ENCODE results near the gene PARD3. TPM values are rescaled to one million over a fixed set of nuclear protein-coding genes. Genes with fewer than 3 reads are reported as not detected.

PARD3 gene
- total and polyA plus RNA-seq, 2 experiments from 2014 or later: 6.3 to 21.2 TPM

DNA sequence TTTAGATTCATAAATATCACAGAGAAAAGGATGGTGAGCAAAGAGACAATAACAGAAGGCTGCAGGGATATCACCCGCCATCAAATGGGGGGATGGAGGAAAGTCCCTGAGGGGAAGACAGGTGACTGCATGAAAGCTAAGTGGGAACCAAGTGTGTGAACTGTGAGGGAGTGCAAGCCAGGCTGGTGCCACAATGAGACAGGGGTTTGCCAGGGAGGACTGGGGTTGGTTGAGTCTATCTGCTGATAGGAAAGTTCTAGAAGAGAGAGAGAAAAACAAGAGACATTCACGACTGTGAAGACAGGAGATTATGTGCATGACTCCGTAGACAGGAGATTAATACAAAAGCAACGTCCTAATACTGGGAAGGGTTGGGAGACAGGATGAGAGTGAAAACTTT is 376.4 kb downstream of the PARD3 start:
- H3K4me2 ChIP-seq (ENCODE audit: unreplicated experiment): peak overlapping the region; percentile 17
- TF ChIP-seq EZH2phosphoT487 (IDR thresholded peaks at IDR 0.05; ENCODE audit: insufficient read depth, low read depth): no peak
- no peak for TF ChIP-seq EZH2 (IDR thresholded peaks at IDR 0.05; ENCODE audit: insufficient read depth, poor library complexity, severe bottlenecking)
- H2AFZ ChIP-seq: no peak overlapping the region
- peaks cover 17% of the 10 kb centered on the region for H3K4me1 ChIP-seq (ENCODE audit: insufficient read depth)
- H3F3A ChIP-seq (ENCODE audit: insufficient read depth): peaks cover 10% of the 10 kb centered on the region
- 0 out of 2 replicates have a peak, but pooled peaks cover 4% of the 10 kb centered on the region for H4K20me1 ChIP-seq (ENCODE audit: insufficient read depth)
- H3K36me3 ChIP-seq (ENCODE audit: low read depth): no peaks in the 10 kb centered on the region
- no peaks in the 10 kb centered on the region for H3K79me2 ChIP-seq (ENCODE audit: insufficient read depth)
- DNase-seq: peak; percentile 1
- in situ Hi-C loops (cut with MboI): no loop called here
- H3K9me3 ChIP-seq (ENCODE audit: low read depth): no peaks in the 10 kb centered on the region
- H3K9me2 ChIP-seq (ENCODE audit: insufficient read depth): no peaks in the 10 kb centered on the region
- H3K27ac ChIP-seq: no peak overlapping the region
- H3K9ac ChIP-seq: no peak overlapping the region
- H3K27me3 ChIP-seq (replicated peaks; ENCODE audit: insufficient read depth): no peaks in the 10 kb centered on the region
- WGBS, 2 experiments (ENCODE audit: low coverage in 1 of 2, low lambda C conversion rate in 2 of 2, missing lambda C conversion rate in 2 of 2): 47 to 52% methylated on average over 4 of the region's 4 CpGs
- no peak overlapping the region for H3K4me3 ChIP-seq

DNA sequence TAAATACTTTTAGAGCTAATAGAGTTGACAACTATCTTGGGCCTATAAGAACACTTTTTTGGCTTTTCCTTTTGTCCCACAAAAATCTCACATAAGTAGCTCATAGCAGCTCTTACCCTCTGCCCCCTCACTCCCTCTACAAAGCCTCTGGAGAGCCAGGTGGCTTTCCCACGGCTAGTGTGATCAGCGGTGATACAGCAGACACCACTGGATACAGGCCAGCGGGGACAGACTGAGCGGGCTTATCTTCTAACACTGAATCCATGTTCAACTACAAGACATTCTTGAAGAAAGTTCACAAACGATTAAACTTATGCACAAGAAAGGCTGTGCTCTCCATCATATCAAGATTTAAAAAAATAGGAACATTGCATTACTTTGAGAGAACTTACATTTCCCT is 377.2 kb downstream of the PARD3 start:
- Histone ChIP-seq H4K20me1 (ENCODE audit: insufficient read depth) (0 out of 2 replicates have a peak, but pooled peaks cover 4% of the 10 kb centered on the region), H3F3A (ENCODE audit: insufficient read depth) (peaks cover 18% of the 10 kb centered on the region), H3K9ac (no peak overlapping the region), H3K27me3 (replicated peaks; ENCODE audit: insufficient read depth) (no peaks in the 10 kb centered on the region), H2AFZ (no peak overlapping the region), H3K9me2 (ENCODE audit: insufficient read depth) (no peaks in the 10 kb centered on the region), H3K79me2 (ENCODE audit: insufficient read depth) (no peaks in the 10 kb centered on the region), H3K4me3 (no peak overlapping the region), H3K4me2 (ENCODE audit: unreplicated experiment) (no peak overlapping the region), H3K4me1 (ENCODE audit: insufficient read depth) (peaks cover 25% of the 10 kb centered on the region), H3K9me3 (ENCODE audit: low read depth) (no peaks in the 10 kb centered on the region), H3K36me3 (ENCODE audit: low read depth) (no peaks in the 10 kb centered on the region), H3K27ac (no peak overlapping the region)
- WGBS, 2 experiments (ENCODE audit: low coverage in 1 of 2, low lambda C conversion rate in 2 of 2, missing lambda C conversion rate in 2 of 2): 84 to 87% methylated on average over 5 of the region's 5 CpGs
- DNase-seq: no peak
- TF ChIP-seq EZH2phosphoT487 (IDR thresholded peaks at IDR 0.05; ENCODE audit: insufficient read depth, low read depth) (no peak), EZH2 (IDR thresholded peaks at IDR 0.05; ENCODE audit: insufficient read depth, poor library complexity, severe bottlenecking) (no peak)
- in situ Hi-C loops (cut with MboI): no loop called here

DNA sequence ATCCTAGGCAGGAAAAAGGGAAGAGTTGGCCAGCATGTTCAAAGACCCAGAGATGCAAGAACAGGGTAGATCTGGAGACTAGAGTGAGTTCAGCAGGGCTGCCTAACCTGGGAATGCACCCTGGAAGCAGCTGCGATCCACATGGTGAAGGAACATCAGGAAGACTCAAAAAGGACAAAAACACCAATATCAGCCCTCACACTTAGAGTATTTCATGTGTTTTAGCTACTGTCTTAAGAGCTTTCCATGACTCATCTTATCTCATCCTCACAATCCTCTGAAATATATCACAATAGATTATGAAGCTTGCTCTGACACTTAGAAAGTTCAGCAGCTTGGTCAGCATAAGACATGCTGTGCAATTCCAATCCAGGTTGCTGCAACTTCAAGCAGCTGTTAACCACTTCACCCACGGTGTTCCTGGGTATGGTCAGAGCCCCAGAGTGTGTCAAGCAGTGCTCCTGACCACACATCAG is 380.9 kb downstream of the PARD3 start:
- Histone ChIP-seq H3K27ac (peak overlapping the region; percentile 47), H2AFZ (no peak overlapping the region), H3K36me3 (ENCODE audit: low read depth) (no peaks in the 10 kb centered on the region), H3K27me3 (replicated peaks; ENCODE audit: insufficient read depth) (no peaks in the 10 kb centered on the region), H3K9me2 (ENCODE audit: insufficient read depth) (no peaks in the 10 kb centered on the region), H3K4me1 (ENCODE audit: insufficient read depth) (peaks cover 27% of the 10 kb centered on the region), H4K20me1 (ENCODE audit: insufficient read depth) (0 out of 2 replicates have a peak, but pooled peaks cover 4% of the 10 kb centered on the region), H3K9me3 (ENCODE audit: low read depth) (no peaks in the 10 kb centered on the region), H3K4me3 (peak overlapping the region; percentile 39; the same call in 1 of the 2 replicates), H3F3A (ENCODE audit: insufficient read depth) (peaks cover 25% of the 10 kb centered on the region), H3K79me2 (ENCODE audit: insufficient read depth) (no peaks in the 10 kb centered on the region), H3K9ac (peak overlapping the region; percentile 4; the same call in 1 of the 2 replicates), H3K4me2 (ENCODE audit: unreplicated experiment) (peak overlapping the region; percentile 63)
- TF ChIP-seq EZH2 (IDR thresholded peaks at IDR 0.05; ENCODE audit: insufficient read depth, poor library complexity, severe bottlenecking): no peak
- no peak for TF ChIP-seq EZH2phosphoT487 (IDR thresholded peaks at IDR 0.05; ENCODE audit: insufficient read depth, low read depth)
- DNase-seq: peak; percentile 79
- in situ Hi-C loops (cut with MboI): no loop called here
- 28 to 31% methylated on average over 2 of the region's 2 CpGs for WGBS, 2 experiments (ENCODE audit: low coverage in 1 of 2, low lambda C conversion rate in 2 of 2, missing lambda C conversion rate in 2 of 2)

DNA sequence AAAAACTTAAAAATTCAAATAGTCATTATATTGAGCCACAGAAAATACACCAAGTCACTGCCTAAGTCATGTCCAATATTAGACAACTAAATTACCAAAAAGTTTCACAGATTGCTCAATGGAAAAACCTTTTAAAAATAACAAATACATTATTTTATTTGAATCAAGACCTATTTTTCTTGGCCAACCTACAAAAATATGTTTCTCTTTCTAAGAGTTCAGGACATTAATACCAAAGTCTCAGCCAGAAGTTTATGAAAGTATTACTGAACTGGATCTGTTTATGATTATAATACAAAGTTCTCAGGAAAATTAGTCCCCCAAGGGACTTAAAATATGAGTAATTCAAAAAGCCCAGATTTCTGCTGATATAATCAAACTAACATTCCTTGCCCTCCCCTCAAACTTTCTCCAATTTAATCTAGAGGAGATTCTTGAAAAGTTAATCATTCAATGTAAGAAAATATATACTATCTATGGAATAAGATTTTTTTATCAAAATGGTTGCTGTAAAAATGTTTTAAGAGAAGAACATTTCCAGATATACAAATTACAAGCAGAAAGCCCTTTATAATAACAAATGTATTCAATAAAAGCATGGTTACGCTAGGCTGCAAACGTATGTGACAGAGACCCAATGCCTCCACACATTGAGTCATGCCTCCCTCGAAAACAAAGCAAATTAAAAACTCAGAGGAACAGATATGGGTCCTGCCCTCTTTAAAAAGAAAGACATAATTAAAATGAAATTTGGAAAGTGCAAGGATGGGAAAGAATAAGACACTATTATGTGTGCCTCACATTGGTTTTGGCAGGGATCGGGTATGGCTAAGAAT is 381.6 kb downstream of the PARD3 start:
- DNase-seq: peak; percentile 69
- WGBS, 2 experiments (ENCODE audit: low coverage in 1 of 2, low lambda C conversion rate in 2 of 2, missing lambda C conversion rate in 2 of 2): 2 to 8% methylated on average over 4 of the region's 4 CpGs
- no peaks in the 10 kb centered on the region for H3K9me3 ChIP-seq (ENCODE audit: low read depth)
- peak overlapping the region; percentile 4 for H3K9ac ChIP-seq
- H3K27ac ChIP-seq: peak overlapping the region; percentile 47
- peaks cover 25% of the 10 kb centered on the region for H3F3A ChIP-seq (ENCODE audit: insufficient read depth)
- peak overlapping the region; percentile 63 for H3K4me2 ChIP-seq (ENCODE audit: unreplicated experiment)
- no peaks in the 10 kb centered on the region for H3K9me2 ChIP-seq (ENCODE audit: insufficient read depth)
- H3K79me2 ChIP-seq (ENCODE audit: insufficient read depth): no peaks in the 10 kb centered on the region
- TF ChIP-seq EZH2 (IDR thresholded peaks at IDR 0.05; ENCODE audit: insufficient read depth, poor library complexity, severe bottlenecking) (no peak), EZH2phosphoT487 (IDR thresholded peaks at IDR 0.05; ENCODE audit: insufficient read depth, low read depth) (no peak)
- H4K20me1 ChIP-seq (ENCODE audit: insufficient read depth): 0 out of 2 replicates have a peak, but pooled peaks cover 4% of the 10 kb centered on the region
- peaks cover 24% of the 10 kb centered on the region for H3K4me1 ChIP-seq (ENCODE audit: insufficient read depth)
- H3K4me3 ChIP-seq: peak overlapping the region; percentile 39; the same call in 1 of the 2 replicates
- in situ Hi-C loops (cut with MboI): no loop called here
- H3K36me3 ChIP-seq (ENCODE audit: low read depth): no peaks in the 10 kb centered on the region
- no peaks in the 10 kb centered on the region for H3K27me3 ChIP-seq (replicated peaks; ENCODE audit: insufficient read depth)
- no peak overlapping the region for H2AFZ ChIP-seq
